ENCODE results near the gene GAA.

GAA gene

GRCh38 chr17:80112471-80113032 is 11.2 kb downstream of the GAA start:
- no peak for DNase-seq (ENCODE audit: low read depth)
- TF ChIP-seq CTCF (IDR thresholded peaks at IDR 0.05; ENCODE audit: low read length, missing control alignments) = no peak
- H3K4me3 ChIP-seq (replicated peaks; ENCODE audit: low read depth, low read length) = no peak overlapping the region

- no peak overlapping the region for H3K4me3 ChIP-seq (replicated peaks; ENCODE audit: low read depth, low read length)
- no peak for TF ChIP-seq CTCF (IDR thresholded peaks at IDR 0.05; ENCODE audit: low read length, missing control alignments)
- DNase-seq (ENCODE audit: low read depth) = no peak
These were observed 11.7 kb downstream of the GAA start for GRCh38 chr17:80113033-80113484.

- H3K4me3 ChIP-seq (replicated peaks; ENCODE audit: low read depth, low read length) = no peak overlapping the region
- TF ChIP-seq CTCF (IDR thresholded peaks at IDR 0.05; ENCODE audit: low read length, missing control alignments) = no peak
- no peak for DNase-seq (ENCODE audit: low read depth)
These were observed 13.4 kb downstream of the GAA start for GRCh38 chr17:80114758-80115157.

- DNase-seq (ENCODE audit: low read depth) = no peak
- TF ChIP-seq CTCF (IDR thresholded peaks at IDR 0.05; ENCODE audit: low read length, missing control alignments) = no peak
- no peak overlapping the region for H3K4me3 ChIP-seq (replicated peaks; ENCODE audit: low read depth, low read length)
These were observed 13.8 kb downstream of the GAA start for GRCh38 chr17:80115159-80115558.

- no peak for DNase-seq (ENCODE audit: low read depth)
- TF ChIP-seq CTCF (IDR thresholded peaks at IDR 0.05; ENCODE audit: low read length, missing control alignments) = no peak
- no peak overlapping the region for H3K4me3 ChIP-seq (replicated peaks; ENCODE audit: low read depth, low read length)
These were observed 15.0 kb downstream of the GAA start for GRCh38 chr17:80116276-80116920.

GRCh38 chr17:80116921-80117380 is 15.6 kb downstream of the GAA start:
- no peak for DNase-seq (ENCODE audit: low read depth)
- TF ChIP-seq CTCF (IDR thresholded peaks at IDR 0.05; ENCODE audit: low read length, missing control alignments) = no peak
- H3K4me3 ChIP-seq (replicated peaks; ENCODE audit: low read depth, low read length) = no peak overlapping the region

Data from fibroblast of pulmonary artery (primary cell).